Fibroblast of pulmonary artery (primary cell): ENCODE data around the gene SEC24D.

ENCODE experiments used
- DNase-seq: peaks from one replicate; pipeline ENCODE4 v3.0.0-alpha.2; 2010; ENCODE audit warnings: low read depth
- H3K4me3 ChIP-seq: replicated peaks from 2 replicates; pipeline ENCODE4 v1.5.1; 2011; ENCODE audit warnings: low read depth, mild to moderate bottlenecking, control low read depth, low read length, moderate library complexity
- TF ChIP-seq, protein P1 (sequence below): IDR thresholded peaks from 2 replicates; pipeline ENCODE4 v1.5.1; 2011; ENCODE audit warnings: mild to moderate bottlenecking, control low read depth, low read length, inconsistent platforms; ENCODE audit errors: missing control alignments

Gene SEC24D

DNA sequence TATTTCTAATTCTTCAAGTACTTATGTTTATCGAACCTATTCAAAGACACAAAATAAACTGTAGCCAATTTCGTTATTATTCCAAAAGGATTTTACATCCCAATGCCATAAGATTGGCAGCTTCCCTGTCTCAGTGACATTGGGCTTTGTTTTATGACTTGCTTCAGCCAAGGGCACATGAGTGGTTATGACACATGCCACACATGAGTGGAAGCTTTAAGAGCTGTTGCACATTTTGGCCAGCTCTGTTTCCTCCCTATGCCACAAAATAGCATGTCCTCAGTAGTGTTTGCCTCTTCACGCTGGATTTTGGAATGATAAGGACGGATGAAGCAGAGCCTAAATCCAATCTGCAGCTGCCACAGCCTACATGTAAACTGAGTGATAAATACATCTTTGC, 21.9 kb downstream of the SEC24D start:
- DNase-seq = no peak
- TF ChIP-seq, protein P1, sequence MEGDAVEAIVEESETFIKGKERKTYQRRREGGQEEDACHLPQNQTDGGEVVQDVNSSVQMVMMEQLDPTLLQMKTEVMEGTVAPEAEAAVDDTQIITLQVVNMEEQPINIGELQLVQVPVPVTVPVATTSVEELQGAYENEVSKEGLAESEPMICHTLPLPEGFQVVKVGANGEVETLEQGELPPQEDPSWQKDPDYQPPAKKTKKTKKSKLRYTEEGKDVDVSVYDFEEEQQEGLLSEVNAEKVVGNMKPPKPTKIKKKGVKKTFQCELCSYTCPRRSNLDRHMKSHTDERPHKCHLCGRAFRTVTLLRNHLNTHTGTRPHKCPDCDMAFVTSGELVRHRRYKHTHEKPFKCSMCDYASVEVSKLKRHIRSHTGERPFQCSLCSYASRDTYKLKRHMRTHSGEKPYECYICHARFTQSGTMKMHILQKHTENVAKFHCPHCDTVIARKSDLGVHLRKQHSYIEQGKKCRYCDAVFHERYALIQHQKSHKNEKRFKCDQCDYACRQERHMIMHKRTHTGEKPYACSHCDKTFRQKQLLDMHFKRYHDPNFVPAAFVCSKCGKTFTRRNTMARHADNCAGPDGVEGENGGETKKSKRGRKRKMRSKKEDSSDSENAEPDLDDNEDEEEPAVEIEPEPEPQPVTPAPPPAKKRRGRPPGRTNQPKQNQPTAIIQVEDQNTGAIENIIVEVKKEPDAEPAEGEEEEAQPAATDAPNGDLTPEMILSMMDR = no peak
- no peak overlapping the region for H3K4me3 ChIP-seq

DNA sequence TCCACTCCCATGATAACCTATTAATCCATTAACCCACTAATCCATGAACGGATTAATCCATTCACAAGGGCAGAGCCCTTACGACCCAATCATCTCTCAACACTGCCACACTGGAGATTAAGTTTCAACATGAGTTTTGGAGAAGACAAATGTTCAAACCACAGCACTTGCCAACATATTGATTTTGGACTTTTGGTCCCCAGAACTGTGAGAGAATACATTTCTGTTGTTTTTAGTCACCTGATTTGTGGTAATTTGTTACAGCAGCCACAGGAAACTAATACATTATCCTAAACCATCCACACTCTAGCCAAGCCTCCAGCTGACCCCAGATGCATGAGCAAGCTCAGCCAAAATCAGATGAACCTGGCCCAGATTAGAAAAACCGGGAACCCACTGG, 22.4 kb downstream of the SEC24D start:
- TF ChIP-seq, protein P1 = no peak
- DNase-seq = no peak
- H3K4me3 ChIP-seq = no peak overlapping the region

DNA sequence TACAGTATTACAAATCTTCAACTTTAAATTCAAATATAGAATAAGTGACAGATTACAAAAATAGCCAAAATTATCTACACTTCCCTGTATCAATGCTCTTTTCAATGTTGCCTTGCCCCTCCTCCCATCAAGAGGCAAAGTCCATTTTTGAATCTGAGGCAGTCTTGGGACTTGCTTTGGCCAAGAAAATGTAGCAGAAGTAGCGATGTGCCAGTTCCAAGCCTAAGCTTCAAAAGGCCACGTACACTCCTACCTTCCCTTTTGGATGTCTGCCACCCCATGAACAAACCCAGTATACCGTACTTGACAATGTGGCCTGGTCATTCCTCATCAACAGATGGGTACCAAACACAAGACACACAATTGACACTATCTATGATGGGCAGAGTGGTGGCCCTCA, 24.1 kb downstream of the SEC24D start:
- no peak overlapping the region for H3K4me3 ChIP-seq
- TF ChIP-seq, protein P1 = no peak
- DNase-seq = peak; percentile 39

DNA sequence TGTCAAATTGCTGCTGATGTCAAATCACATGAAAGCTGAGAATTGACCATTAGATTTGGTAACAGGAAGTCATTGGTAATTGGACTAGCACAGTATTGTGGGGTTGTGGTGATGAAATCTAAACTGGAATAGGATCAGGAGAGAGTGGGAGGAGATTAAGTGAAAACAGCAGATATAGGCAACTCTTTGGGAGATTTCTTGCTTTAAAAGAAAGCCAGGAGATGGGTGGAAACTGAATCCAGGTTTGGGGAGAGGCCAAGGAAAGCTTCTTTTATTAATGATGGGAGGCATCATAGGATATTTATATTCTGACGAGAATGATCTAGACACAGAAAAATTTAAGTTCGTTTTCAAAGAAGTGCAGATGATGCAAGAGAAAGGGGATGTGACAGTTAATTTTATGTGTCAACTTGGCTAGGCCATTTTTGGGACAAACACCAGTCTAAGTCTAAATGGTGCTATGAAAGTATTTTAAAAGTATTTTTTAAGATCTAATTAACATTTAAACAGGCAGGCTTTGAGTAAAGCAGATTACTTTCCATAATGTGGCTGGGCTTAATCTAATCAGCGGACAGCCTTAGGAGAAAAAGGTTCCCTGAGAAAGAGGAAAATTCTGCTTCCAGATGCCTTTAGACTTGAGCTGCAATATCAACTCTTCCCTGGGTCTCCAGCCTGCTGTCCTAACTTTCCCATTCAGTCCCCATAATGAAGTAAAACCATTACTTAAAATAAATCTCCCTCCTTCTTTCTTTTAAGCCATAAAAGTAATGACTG, 24.7 kb downstream of the SEC24D start:
- TF ChIP-seq, protein P1 = no peak
- no peak overlapping the region for H3K4me3 ChIP-seq
- peak; percentile 81 for DNase-seq

DNA sequence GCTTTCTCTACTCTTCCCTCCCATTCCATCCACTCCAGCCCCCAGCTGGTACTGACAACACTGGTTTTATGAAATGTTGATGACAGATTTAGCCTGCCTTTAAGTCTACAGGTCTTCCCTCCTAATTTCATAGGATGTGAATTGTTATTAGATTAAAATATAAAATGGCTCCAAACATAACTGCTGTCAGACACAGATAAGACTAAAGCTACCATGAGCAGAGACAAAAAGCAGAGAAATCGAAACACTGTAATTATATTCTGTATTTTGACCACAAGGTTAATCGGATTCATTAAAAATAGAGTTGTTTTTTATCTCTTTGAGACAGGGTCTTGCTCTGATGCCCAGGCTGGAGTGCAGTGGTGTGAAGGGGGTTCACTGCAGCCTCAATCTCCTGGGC, 28.3 kb downstream of the SEC24D start:
- DNase-seq = no peak
- H3K4me3 ChIP-seq = no peak overlapping the region
- TF ChIP-seq, protein P1 = no peak

DNA sequence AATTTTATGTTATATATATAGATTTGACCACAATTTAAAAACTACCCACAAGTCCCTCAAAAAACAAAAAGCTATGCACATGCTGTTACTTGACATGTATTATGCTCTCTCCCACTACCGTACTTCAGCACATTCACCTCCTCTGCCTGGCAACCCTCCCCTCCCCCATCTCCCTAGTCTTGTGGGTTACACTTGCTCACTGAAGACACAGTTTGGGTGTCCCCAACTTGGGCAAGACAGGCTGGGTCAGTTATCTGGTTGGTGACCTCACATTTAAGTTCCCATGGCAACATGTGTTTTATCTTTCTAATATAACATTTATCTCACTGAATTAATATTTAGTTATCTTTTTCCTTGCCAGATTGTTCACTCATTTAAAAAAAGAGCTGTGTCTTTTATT, 32.7 kb downstream of the SEC24D start:
- H3K4me3 ChIP-seq = no peak overlapping the region
- TF ChIP-seq, protein P1 = no peak
- no peak for DNase-seq
